Left forelimb (tissue), 1 donor: Measurements from ENCODE around the gene PCDH9.

Experiments used
- DNase-seq: peaks from one replicate; pipeline ENCODE4 v3.0.0-alpha.2; 2018; ENCODE audit warnings: low spot score

PCDH9 gene

DNA sequence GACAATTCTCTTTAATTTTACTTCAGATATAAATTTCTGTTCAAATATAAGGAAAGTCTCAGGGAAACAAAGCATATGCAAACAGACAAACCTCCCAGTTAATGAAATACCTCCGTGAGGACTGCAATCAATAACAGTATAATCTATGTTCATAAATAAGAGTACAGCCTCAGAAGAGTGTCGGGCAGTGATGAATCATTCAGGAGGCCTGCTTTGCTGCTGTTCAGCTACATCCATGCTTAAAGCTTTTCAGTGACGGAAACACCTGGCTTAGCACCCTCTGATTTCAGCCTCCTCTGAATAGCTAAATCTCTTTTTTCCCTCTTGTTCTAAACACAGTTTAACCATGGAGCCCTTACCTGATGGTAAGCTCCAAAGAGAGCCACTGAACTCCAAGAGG, 69.0 kb downstream of the PCDH9 start:
- DNase-seq = no peak

DNA sequence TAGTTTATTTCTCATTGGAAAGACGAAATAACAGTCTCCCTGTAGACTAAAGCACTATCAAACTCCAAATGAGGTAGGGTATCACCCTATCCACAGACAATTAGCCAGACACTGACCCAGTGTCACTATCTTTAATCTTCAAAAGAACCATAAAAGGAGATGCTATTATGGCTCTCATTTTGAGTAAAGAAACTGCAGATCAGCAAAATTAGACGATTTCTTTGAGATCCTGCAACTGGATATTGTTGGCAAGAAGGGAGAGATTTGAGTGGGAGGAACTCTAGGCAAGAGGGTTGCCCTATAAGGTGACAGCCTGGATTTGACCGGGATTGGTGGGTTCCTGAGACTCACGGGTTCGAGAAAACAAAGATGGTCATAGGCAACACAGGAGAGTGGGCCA, 71.2 kb downstream of the PCDH9 start:
- DNase-seq = no peak

DNA sequence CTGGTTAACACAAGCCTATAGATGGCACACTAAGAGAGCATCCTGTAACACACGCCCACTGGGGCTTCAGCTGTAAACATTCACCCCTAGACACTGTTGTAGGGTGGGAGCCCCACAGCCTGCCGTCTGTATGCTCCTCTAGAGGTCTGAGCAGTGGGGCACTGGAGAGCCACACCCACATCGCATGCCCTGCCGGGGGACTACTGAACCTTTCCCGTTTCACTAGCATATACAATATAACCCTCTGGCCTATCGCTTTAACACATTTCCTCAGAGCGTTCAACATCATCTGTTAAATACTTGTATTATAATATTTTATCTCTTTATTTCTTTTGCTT, 73.4 kb downstream of the PCDH9 start:
- DNase-seq = no peak

DNA sequence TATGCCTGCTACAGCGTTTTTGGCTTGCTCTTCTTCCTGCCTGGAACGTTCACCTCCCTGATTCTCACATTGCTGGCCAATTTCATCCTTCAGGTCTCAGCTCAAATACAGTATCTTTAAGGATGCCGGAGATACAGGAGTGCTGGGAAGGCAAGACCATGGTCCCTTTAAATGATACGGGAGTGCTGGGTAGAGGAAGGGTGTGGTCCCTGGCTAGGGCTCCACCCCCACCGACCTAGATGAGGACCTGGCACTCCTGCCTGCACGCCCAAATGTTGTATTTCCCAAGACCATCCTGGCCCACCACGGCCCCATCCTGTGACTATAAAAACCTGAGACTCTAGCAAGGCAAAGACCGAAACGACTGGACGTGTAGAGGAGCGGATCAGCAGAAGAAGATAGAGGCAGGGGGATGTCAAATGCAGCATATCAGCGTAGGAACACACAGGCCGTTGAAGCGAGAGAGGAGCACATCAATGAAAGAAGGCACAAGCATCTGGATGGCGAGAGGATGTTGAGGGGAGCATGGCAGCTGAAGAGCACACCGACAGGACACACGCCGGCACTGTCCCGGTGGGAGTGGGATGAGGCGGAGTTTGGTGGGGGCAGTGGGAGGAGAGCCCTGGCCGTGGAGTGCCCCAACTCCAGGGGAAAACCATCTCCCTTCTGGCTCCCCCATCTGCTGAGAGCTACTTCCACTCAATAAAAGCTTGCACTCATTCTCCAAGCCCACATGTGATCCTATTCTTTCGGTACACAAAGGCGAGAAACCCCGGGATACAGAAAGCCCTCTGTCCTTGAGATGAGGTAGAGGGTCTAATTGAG, 74.0 kb downstream of the PCDH9 start:
- DNase-seq = no peak

DNA sequence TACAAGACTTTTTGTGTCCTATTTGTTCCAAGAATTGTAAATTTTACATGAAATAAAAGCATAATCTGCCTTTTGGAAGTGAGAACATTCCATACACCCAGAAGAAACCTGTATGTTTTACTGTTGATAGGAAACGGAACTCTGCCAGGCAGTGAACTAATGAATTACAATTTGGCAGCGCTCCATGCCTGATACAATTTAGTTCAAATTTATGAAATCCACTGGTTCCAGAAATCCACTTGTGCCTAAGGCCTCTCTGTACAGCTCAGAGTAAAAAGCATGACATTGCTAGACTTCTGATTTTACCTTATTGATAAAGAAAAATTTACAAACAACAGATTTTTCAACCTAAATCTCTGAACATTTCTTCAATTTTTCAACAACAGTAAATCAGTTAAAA, 78.1 kb downstream of the PCDH9 start:
- DNase-seq = no peak

DNA sequence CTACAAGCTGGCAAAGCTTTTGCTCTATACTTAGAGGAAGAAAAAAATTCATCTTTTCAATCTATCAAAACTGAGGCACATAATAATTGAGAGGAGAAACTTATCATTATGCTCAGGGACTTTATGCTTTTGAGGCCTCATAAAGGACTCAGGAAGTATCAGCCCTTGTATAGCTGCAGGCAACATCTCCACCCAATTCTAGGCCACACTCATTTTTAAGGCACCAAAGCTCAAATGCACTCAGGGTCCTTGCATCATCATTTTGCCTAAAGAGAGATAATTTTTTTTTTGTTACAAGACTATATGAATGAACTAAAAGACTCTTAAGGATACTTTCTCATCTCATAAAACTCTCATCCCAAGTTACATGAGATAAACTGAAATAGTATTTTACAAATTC, 78.5 kb downstream of the PCDH9 start:
- no peak for DNase-seq

DNA sequence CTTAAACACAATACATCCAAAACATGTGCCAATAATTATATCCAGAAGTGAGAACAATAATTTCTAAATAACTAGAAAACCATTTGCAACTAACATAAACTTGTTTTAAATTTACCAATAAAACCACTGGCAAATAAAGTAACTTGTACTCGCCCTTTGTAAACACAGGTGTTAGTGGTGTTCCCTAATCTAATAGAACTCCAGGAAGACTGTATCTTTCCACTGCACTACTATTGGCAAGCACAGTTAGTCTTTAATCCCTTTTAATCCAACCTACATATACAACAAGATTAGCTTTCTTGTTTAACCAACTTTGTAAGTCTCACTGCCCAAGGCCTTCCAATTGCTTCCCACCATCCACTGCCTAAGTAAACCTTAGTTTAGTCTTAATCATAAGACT, 79.5 kb downstream of the PCDH9 start:
- no peak for DNase-seq

DNA sequence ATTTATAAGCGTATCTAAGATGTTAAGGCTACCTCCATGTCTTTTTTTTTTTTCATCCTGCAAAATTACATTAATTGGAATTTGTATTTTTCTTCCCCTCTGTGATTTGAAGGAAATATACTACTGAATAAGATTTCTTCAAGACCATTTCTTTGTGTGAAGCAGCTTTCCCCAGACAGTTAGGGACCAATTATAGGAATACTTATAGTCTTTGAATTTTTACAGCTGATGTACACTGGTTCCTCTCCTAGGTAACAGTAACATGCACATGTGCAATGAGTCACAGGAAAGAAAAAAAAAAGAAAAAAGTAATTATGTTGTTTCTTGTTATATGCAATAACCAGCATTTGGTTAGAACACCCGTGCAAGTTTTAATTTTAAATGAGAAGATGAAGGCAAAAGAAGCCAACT, 82.0 kb downstream of the PCDH9 start:
- DNase-seq = no peak

DNA sequence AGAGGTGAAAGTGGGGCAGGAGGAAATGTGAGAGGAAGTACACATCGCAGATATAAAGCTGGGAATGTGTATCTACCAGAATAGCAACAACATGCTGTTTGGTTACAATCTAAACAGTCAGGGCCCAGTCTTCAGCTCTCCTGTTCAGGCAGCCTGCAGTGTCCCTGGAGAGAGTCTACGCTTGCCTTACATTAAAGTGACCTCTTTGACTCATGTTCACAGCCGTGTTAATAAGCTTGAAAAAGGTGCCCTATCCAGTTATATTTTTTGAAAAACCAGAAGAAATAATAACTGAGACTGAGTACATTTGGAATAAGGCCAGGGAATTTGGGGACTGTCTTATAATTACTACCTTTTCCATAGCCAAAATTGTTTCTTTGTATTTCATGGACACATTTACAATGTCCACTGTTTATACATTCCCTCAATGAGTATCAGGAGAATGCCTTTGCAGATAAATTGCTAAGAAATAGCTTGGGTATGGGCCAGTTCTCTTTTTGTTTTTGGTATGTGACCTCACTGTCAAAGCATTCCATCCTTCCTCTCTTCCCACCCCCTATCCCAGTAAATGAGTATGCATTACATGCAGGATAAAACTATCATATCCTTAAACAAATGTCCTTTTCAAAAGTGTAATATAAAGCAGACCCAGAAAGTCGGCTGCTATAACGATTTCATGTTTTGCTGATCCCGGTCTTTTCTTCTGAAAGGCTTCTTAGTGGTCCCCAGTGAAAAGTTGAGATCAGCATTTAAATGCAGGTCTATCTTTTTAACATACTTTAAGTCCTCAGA, 82.6 kb downstream of the PCDH9 start:
- no peak for DNase-seq

DNA sequence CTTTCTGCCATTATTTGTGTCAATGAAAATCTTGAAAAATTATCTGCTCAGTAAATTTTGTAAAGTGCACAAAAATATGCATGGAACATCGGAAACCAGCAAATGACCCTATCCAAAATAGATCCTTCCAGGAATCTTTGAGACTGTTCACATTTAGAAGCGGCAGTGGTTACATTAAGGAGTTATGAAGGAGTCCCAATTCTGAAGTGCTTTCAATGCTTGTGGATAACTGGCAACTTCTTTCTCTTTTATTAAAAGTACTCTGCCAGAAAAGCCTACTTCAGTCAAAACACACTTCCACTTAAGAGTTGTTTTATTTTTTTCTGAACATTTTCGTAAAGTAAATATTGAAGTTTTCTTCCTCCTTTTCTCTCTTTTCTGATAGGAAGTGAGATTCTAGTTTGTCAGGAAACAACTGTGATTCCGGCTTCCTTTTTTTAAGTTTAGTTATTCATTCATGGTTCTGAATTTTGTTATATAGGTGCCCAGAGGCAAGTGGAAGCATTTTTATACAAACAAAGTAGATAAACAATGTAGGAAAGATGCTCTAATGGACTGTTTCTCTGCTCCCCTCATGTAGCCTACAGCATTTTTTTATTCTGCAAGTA, 83.5 kb downstream of the PCDH9 start:
- no peak for DNase-seq

DNA sequence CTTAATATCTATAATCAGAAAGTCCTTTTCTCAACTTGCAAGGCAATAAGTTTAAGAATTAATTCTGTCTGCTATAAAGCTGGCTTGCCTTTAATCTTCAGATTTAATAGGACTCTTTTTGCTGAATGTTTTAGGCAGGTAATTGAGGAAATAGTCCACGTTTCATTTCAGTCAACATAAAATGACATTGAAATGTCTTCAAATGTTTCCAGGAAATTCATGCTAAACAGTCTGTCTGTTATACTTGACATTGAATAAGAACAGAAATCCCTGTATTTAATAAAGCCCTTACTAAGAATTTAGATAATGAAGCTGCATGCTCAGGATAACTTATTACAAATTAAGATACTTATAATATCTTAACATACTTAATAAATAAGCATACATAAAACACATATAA, 84.2 kb downstream of the PCDH9 start:
- no peak for DNase-seq

DNA sequence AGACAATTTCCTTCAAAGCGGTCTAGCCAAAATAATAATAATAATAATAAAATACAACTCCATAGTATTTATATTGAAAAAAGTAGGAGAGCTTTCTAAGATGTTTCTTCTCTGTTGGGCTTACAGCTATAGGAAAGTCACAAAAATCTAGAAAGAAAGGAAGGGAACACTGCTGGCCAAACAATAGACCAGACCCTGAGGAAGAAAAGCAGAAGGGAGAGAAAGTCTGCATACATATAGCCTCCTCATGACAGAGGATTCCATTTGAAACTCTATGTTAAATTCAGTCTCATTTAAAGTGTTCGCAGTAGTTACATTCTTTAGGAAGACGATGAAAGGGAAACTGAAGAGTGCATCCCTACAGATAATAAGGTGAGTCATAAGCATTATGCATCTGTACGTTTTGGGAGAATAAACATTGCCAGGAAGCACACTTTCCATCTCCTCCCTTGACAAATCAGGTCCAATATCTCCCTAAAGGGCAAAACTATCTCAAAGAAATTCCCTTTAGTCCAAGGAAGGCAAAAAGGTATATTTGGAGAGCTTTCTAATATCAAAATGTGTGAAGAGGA, 86.5 kb downstream of the PCDH9 start:
- no peak for DNase-seq

DNA sequence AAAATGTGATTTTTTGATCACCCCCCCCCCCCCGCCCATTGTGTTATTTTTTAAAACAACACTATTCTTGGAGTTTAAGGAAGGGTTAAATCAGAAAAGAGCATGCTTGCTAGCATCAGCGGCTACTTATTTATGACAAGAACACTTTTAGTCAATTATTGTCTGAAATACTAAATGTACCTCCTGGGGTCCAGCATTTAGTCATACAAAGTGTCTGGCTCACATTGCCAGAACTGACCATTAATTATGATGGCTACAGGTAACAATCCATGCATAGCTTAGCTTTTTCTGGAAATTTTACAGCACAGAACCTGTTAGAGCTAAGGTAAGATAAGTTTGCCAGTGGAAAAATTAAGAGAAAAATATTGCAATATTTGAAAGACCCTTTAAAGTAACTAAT, 90.1 kb downstream of the PCDH9 start:
- no peak for DNase-seq

DNA sequence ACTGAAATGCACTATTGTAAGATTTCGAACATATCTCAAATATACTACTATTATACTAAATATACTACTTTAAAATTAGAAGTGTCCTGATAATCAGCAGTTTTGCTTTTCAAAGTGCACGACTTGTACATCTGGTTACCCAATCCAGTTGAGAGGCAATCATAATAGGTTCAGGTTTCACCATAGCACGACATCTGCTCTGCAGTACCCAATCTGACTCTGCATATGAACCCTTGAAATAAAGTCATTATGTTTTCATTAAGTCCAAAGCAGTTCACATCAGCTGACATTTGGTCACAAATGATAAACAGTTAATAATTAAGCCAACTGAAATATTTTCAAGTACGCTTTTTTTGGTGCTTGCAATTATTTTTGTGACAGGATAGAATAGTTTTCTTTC, 90.6 kb downstream of the PCDH9 start:
- no peak for DNase-seq

DNA sequence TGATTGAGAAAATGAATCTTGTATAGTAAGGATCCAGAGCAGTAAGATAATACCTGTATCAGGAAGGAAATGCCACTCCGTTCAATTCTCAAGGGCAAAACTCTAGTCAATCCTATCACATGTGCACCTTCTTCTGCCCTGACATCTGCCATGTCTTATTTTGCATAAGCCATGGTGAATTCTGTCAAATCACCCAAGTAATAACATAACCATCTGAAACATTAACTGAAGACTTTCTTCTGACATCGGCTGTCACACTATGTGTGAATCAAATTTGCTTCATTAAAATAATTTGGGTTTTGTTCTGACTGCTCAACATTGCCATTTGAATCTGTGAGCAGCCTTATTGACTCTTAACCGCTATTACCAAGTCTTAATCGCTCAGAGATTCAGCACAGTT, 91.2 kb downstream of the PCDH9 start:
- no peak for DNase-seq

DNA sequence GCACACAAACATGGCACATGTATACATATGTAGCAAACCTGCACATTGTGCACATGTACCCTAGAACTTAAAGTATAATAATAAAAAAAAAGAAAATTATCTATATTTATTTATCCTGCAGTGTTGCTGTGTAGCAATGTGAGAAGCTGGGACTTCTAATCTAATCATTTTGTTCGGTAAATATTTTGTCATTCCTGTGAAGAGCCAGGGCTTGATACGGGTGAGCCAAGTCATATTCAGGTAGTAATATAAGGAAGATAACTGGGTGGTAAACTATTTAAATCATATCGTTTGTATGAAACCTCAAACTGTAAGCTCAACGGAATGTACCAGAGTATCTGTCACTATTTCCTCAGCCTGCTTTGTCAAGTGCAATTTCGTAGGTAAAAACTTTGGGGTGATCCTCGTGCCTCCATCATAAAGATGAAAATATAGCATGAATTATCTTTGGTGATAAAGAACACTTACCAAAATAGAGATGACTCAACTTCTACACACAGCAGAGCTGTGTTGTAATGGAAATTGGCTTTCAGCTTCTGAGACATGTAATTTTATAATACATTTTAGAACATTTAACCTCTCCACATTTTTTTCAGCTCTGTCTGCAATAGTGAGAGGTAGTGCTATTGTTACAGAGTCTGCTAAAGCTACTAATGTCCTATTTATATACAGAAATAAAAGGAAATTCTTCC, 92.9 kb downstream of the PCDH9 start:
- DNase-seq = no peak

DNA sequence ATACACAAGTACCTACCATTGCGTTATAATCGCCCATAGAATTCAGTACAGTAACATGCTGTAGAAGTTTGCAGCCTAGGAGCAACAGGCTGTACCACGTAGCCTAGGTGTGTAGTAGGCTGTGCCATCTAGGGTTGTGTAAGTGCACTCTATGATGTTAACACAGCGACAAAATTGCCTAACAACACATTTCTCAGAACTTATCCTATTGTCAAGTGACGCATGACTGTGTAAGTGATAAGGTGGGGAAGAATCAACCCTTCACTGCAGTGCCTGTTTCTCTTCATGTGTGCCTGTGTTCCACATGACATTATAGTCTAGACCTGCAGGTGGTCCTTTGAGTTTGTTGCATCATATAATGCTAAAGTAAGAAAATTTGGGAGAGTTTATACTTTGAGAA, 94.0 kb downstream of the PCDH9 start:
- DNase-seq = no peak

DNA sequence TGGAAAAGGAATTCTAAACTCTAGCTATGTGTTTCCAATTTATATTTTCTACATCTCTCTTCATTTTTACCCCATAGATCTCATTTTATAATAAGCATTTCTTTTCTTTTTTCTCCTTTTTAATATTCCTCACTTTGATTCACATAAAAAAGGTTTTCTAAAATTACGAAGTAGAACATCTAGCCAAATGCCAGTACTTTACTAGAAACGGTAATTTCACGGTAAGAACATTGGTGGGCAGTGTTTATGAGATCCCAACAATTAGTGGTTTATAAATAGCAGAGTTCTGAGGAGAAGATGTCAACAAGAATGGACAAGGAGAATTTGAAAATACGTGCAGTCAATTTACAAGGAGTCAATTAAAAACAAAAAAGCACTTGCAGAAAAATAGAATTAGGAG, 94.8 kb downstream of the PCDH9 start:
- no peak for DNase-seq

DNA sequence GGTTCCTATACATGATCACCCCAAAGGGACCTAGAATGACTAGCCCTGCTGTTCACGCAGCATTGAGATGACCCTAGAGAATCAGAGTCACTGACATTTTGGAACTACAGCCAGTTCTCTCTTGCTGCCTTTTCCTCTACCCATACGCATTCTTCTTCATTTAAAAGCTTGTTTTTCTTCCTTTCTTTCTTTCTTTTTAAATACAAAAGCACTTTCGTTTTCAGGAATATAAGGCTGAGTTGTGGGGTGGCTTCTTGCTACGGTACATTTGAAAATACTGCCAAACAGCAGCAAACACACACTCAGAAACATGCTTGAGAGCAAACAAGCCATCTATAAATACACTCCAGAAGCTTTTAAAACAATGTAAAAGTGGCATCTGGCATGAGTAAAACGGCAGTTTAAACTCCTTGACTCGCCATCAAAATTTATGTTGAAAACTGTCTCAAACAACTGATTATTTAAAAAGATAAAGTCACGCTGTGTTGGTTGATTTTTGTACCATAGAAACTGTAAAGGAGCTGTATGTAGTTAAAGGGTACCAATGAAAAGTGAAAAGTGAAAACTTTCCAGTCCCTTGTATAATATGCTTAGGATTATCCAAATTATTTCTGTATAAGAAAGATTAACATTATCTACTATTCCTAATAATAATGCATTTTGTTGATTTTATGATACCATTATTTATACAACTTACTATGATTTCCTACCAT, 95.6 kb downstream of the PCDH9 start:
- DNase-seq = no peak

DNA sequence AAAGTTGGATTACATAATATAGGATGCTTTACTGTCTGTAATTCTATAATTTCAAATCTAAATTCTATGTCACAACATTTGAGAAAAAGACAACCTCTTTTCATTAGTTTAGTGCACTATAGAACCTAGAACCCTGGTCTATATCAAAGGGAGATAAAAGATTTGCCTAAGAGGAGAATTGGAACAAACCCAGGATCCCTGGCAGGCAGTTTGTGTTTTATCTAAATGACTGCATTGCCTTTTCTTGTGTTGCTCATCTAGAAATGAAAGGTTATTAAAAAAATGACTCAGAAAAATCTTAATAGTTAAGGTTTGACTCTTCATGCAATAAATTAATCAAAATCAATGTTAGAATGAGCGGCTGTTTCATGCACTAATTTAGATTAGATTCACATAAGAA, 96.7 kb downstream of the PCDH9 start:
- DNase-seq = no peak

DNA sequence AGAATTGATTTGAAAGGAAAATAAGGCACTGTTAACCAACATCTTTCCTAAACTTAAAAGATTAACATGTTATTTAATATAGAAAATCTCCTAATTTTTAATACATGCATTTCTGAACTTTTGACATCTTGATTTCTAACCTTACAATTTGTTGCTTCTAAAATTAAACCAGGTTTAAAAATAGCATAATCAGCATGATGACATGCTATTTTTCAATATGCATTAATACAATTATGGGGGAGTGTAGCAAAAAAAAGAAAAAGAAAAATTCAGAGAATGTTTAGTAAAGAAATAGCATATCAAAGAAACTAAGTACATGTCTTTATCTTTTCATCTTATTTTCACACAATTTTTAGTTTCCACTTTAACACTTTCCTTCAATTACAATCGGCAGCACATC, 98.7 kb downstream of the PCDH9 start:
- no peak for DNase-seq

DNA sequence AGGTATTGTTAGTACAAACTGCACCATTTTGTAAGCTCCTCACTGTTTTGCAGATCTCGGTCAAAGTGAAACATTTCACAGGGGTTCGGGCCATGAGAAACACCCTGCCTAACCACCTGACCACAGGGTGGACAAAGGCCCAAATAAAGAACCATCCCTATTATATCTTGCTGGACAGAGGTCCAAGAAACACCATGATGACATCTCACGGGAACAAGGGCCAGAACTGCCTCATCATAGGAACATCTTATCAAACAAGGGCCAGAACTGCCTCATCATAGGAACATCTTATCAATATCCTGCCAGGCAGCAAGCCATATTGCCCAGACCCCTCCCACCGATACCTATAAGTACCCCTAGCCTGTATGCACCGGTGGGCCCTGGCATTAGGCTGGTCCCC, 99.7 kb downstream of the PCDH9 start:
- no peak for DNase-seq
